SK-N-SH (cell line): ENCODE data around the gene ZNF22. TPM values are rescaled to one million over a fixed set of nuclear protein-coding genes. Genes with fewer than 3 reads are reported as not detected.

ENCODE experiments used
- CTCF ChIA-PET: fragments of 300-600, 350-600 bp; formaldehyde crosslinking; extraction: SDS; loops from one replicate; lab custom pipeline; 2021; lab: Yijun Ruan, JAX
- POLR2A ChIA-PET: fragments of 350-600 bp; sonication (Branson Sonifier 250); formaldehyde crosslinking; extraction: SDS; loops from one replicate; lab custom pipeline; 2020; ENCODE audit warnings: antibody characterized with exemption, inconsistent platforms; lab: Yijun Ruan, JAX
- DNase-seq: peaks from one replicate; pipeline ENCODE4 v3.0.0; 2012
- H2AFZ ChIP-seq: fragments of 200-600 bp; sonication (generic); 2 replicates; pipeline ENCODE4 v1.8.1; 2016; ENCODE audit warnings: antibody characterized with exemption, mild to moderate bottlenecking, low read depth
- H3F3A ChIP-seq: fragments of 200-600 bp; sonication (generic); replicated peaks from 2 replicates; pipeline ENCODE3; 2016; ENCODE audit warnings: antibody characterized with exemption, mild to moderate bottlenecking; ENCODE audit not compliant: insufficient read depth
- H3K27ac ChIP-seq, 2 experiments: fragments of 200-500 bp in 1 of 2; fragments of 200-600 bp in 1 of 2; sonication (Bioruptor generic) in 1 of 2; sonication (generic), shearing (Covaris generic) in 1 of 2; 2 replicates each; pipeline versions ENCODE4 v1.5.1 to v1.6.1; 2014 to 2016; ENCODE audit warnings: low read depth in 2 of 2, inconsistent platforms in 1 of 2, low read length in 1 of 2, mild to moderate bottlenecking in 1 of 2, mixed read lengths in 1 of 2
- H3K27me3 ChIP-seq: fragments of 200-600 bp; sonication (generic), shearing (Covaris generic); 2 replicates; pipeline ENCODE4 v1.6.1; 2016; ENCODE audit warnings: mixed run types; ENCODE audit not compliant: insufficient read depth
- H3K36me3 ChIP-seq, 2 experiments: fragments of 200-500 bp in 1 of 2; fragments of 200-600 bp in 1 of 2; sonication (Bioruptor generic) in 1 of 2; sonication (generic) in 1 of 2; replicated peaks in 1 of 2; 2 replicates each; pipeline versions ENCODE3 to v1.5.1; 2014 to 2016; ENCODE audit warnings: low read length in 1 of 2, mild to moderate bottlenecking in 1 of 2; ENCODE audit not compliant: insufficient read depth in 2 of 2, control insufficient read depth in 1 of 2
- H3K4me1 ChIP-seq, 2 experiments: fragments of 200-500 bp in 1 of 2; fragments of 200-600 bp in 1 of 2; sonication (Bioruptor generic) in 1 of 2; sonication (generic), shearing (Covaris generic) in 1 of 2; 2 replicates each; pipeline versions ENCODE4 v1.5.1 to v1.6.1; 2014 to 2016; ENCODE audit warnings: low read depth in 1 of 2, low read length in 1 of 2, mixed run types in 1 of 2; ENCODE audit not compliant: insufficient read depth in 2 of 2, control insufficient read depth in 1 of 2
- H3K4me2 ChIP-seq: fragments of 200-600 bp; sonication (generic), shearing (Covaris generic); 2 replicates; pipeline ENCODE4 v1.6.1; 2017; ENCODE audit warnings: mixed run types
- H3K4me3 ChIP-seq, 2 experiments: fragments of 200-500 bp in 1 of 2; fragments of 200-600 bp in 1 of 2; sonication (Bioruptor generic) in 1 of 2; sonication (generic), shearing (Covaris generic) in 1 of 2; 2 replicates each; pipeline versions ENCODE4 v1.5.1 to v1.8.1; 2014 to 2016; ENCODE audit warnings: low read depth in 2 of 2, inconsistent platforms in 1 of 2, low read length in 1 of 2, mild to moderate bottlenecking in 1 of 2, mixed read lengths in 1 of 2, moderate library complexity in 1 of 2
- H3K79me2 ChIP-seq: fragments of 200-600 bp; sonication (generic); 2 replicates; pipeline ENCODE4 v1.8.1; 2017; ENCODE audit warnings: mild to moderate bottlenecking; ENCODE audit not compliant: insufficient read depth
- H3K9ac ChIP-seq: fragments of 200-600 bp; sonication (generic); 2 replicates; pipeline ENCODE4 v1.6.1; 2017; ENCODE audit warnings: mixed run types
- H3K9me2 ChIP-seq: fragments of 200-600 bp; sonication (generic); 2 replicates; pipeline ENCODE4 v1.6.1; 2017; ENCODE audit warnings: mixed run types
- H3K9me3 ChIP-seq: fragments of 200-600 bp; sonication (generic); 2 replicates; pipeline ENCODE4 v1.6.1; 2017; ENCODE audit warnings: mixed run types, mild to moderate bottlenecking, moderate library complexity
- H4K20me1 ChIP-seq: fragments of 200-600 bp; sonication (generic); 2 replicates; pipeline ENCODE4 v1.6.1; 2017; ENCODE audit warnings: mild to moderate bottlenecking, mixed run types; ENCODE audit not compliant: insufficient read depth
- CTCF ChIP-seq: fragments of 200-600 bp; sonication (generic); IDR thresholded peaks from 2 replicates; pipeline ENCODE4 v1.6.1; 2017; ENCODE audit warnings: antibody characterized with exemption, mild to moderate bottlenecking, moderate library complexity
- EP300 ChIP-seq, 2 experiments: IDR thresholded peaks; 2 replicates each; pipeline versions ENCODE4 v1.4.0 to v1.6.1; 2012; ENCODE audit warnings: borderline replicate concordance in 1 of 2, low read depth in 1 of 2, low read length in 1 of 2
- EZH2phosphoT487 ChIP-seq: fragments of 200-600 bp; sonication (generic); IDR thresholded peaks from 2 replicates; pipeline ENCODE4 v1.6.1; 2017; ENCODE audit warnings: low read depth, mixed run types, mild to moderate bottlenecking, antibody characterized with exemption, moderate library complexity, borderline replicate concordance
- FOSL2 ChIP-seq: IDR thresholded peaks from 2 replicates; pipeline ENCODE4 v1.4.0; 2012; ENCODE audit warnings: low read depth, mild to moderate bottlenecking, moderate library complexity, borderline replicate concordance
- FOXJ3 ChIP-seq: sonication (generic); formaldehyde crosslinking; IDR thresholded peaks from 2 replicates; pipeline ENCODE4 v1.5.1; 2020; ENCODE audit warnings: mild to moderate bottlenecking, missing genetic modification reagents
- GABPA ChIP-seq: IDR thresholded peaks from 2 replicates; pipeline ENCODE4 v1.4.0; 2012; ENCODE audit warnings: low read depth, mild to moderate bottlenecking
- JUND ChIP-seq: IDR thresholded peaks from 2 replicates; pipeline ENCODE4 v1.4.0; 2012
- MEF2A ChIP-seq: IDR thresholded peaks from 2 replicates; pipeline ENCODE4 v1.4.0; 2012; ENCODE audit warnings: low read depth, borderline replicate concordance
- NFIC ChIP-seq: IDR thresholded peaks from 2 replicates; pipeline ENCODE4 v1.4.0; 2012; ENCODE audit warnings: borderline replicate concordance
- NRF1 ChIP-seq: IDR thresholded peaks from 2 replicates; pipeline ENCODE4 v1.6.1; 2012; ENCODE audit warnings: low read depth, mild to moderate bottlenecking, low read length
- POLR2AphosphoS5 ChIP-seq: IDR thresholded peaks from 2 replicates; pipeline ENCODE4 v1.6.1; 2012; ENCODE audit warnings: low read depth, low read length
- RAD21 ChIP-seq: IDR thresholded peaks from 2 replicates; pipeline ENCODE4 v1.6.1; 2012; ENCODE audit warnings: mild to moderate bottlenecking, low read length
- RCOR1 ChIP-seq: fragments of 150-350 bp; IDR thresholded peaks from 2 replicates; pipeline ENCODE4 v1.6.1; 2017; ENCODE audit warnings: antibody characterized with exemption, low read length
- REST ChIP-seq: IDR thresholded peaks from 2 replicates; pipeline ENCODE4 v1.6.1; 2012; ENCODE audit warnings: mild to moderate bottlenecking, low read depth, low read length, moderate library complexity
- RFX5 ChIP-seq: IDR thresholded peaks from 2 replicates; pipeline ENCODE4 v1.6.1; 2012; ENCODE audit warnings: mild to moderate bottlenecking, improper control_type of control experiment, low read length
- RXRA ChIP-seq: IDR thresholded peaks from 2 replicates; pipeline ENCODE4 v1.4.0; 2012; ENCODE audit warnings: low read depth, mild to moderate bottlenecking, borderline replicate concordance
- SIN3A ChIP-seq: IDR thresholded peaks from 2 replicates; pipeline ENCODE4 v1.6.1; 2012; ENCODE audit warnings: low read depth, mild to moderate bottlenecking, low read length, moderate library complexity, borderline replicate concordance
- SMC3 ChIP-seq: IDR thresholded peaks from 2 replicates; pipeline ENCODE4 v1.6.1; 2012; ENCODE audit warnings: low read depth, low read length, improper control_type of control experiment
- TCF12 ChIP-seq: IDR thresholded peaks from 2 replicates; pipeline ENCODE4 v1.4.0; 2012
- TEAD4 ChIP-seq: IDR thresholded peaks from 2 replicates; pipeline ENCODE4 v1.4.0; 2012; ENCODE audit warnings: mild to moderate bottlenecking, borderline replicate concordance; ENCODE audit not compliant: insufficient read depth
- YY1 ChIP-seq: IDR thresholded peaks from 2 replicates; pipeline ENCODE4 v1.4.0; 2012; ENCODE audit warnings: low read depth, mild to moderate bottlenecking
- ZBTB33 ChIP-seq: IDR thresholded peaks from 2 replicates; pipeline ENCODE4 v1.4.0; 2012; ENCODE audit warnings: low read depth, borderline replicate concordance
- WGBS: methylation state at CpG from one replicate; pipeline ENCODE4 v1.1.6; 2017; ENCODE audit warnings: low lambda C conversion rate; 5-methylcytosine and 5-hydroxymethylcytosine counted together
- polyA plus RNA-seq, 3 experiments: library from polyadenylated mRNA; depleted of rRNA; stranded (reverse); fragments of >200 nt; gene quantifications; 2 replicates each; pipeline ENCODE4 v1.2.3, GENCODE V29; 2012
- TF ChIP-seq, protein P1 (sequence below): IDR thresholded peaks from 2 replicates; pipeline ENCODE4 v1.4.0; 2012; ENCODE audit warnings: low read depth

Gene ZNF22
- polyA plus RNA-seq, 1 of the 3 experiments (the other 2 are of a cell fraction) = 10.2 TPM

DNA sequence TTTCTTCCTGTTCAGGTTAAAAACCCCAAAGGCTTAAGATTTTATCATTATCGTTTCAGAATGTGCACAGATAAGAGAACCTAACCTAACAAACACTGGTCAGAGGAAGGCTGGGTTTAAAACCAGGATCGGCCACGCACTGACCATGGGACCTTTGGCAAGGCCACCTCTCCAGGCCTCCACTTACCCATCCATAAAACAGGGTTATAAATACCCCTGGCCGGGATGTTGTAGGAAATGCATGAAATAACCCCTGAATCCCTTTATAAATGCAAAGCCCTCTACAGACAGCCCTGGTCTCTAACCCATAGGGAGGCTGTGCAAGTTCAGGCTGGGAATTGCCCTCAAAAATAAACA, 22.5 kb upstream of the ZNF22 start (continued):
- TF ChIP-seq REST (no peak), SIN3A (no peak), RAD21 (no peak), GABPA (no peak), TCF12 (no peak)
- TF ChIP-seq, all 33 proteins: peak for 0

- CTCF ChIA-PET = interaction anchor here (1.2 to 10.6 kb wide), 3 partner anchors 11 to 46 kb away, joined by 4 to 121 read pairs (median 5); no protein-coding TSS in a partner anchor
- 36% methylated on average over 9 of the region's 12 CpGs for WGBS
- TF ChIP-seq RXRA = peak; percentile 31; the same call in 1 of the 2 replicates
- TF ChIP-seq SMC3 = no peak
- TF ChIP-seq NRF1 = no peak
- TF ChIP-seq ZBTB33 = no peak
- TF ChIP-seq FOXJ3 = no peak
- no peak for TF ChIP-seq SIN3A
- peak; percentile 74 for TF ChIP-seq TCF12
- TF ChIP-seq, protein P1, sequence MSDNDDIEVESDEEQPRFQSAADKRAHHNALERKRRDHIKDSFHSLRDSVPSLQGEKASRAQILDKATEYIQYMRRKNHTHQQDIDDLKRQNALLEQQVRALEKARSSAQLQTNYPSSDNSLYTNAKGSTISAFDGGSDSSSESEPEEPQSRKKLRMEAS = no peak
- no peak for TF ChIP-seq RFX5
- no peak for TF ChIP-seq EZH2phosphoT487
- TF ChIP-seq JUND = peak; percentile 29; the same call in 1 of the 2 replicates
- TF ChIP-seq TEAD4 = no peak
- TF ChIP-seq POLR2AphosphoS5 = peak; percentile 98
- peak; percentile 28; the same call in 1 of the 2 replicates for TF ChIP-seq NFIC
- TF ChIP-seq EP300 (IDR thresholded peaks at IDR 0.05; ENCODE audit: borderline replicate concordance in 1 of 2, low read depth in 1 of 2, low read length in 1 of 2) = peak; percentile 7 to 34; a peak in 1 of 4 replicates
- TF ChIP-seq YY1 = no peak
- TF ChIP-seq FOSL2 = no peak
- TF ChIP-seq MEF2A = peak; percentile 99
- no peak for TF ChIP-seq RCOR1
- TF ChIP-seq CTCF = 0 out of 2 replicates have a peak, but pooled peaks have one; percentile 5
Measured at GRCh38 chr10:44978570-44979280, 22.0 kb upstream of the ZNF22 start, which contains the start of gene DEPP1. Gene DEPP1 (minus strand): TSS chr10:44978809. CDS start chr10:44978030, 779 bp downstream.

More at GRCh38 chr10:44978570-44979280, 22.0 kb upstream of the ZNF22 start, which contains the start of gene DEPP1:
- Histone ChIP-seq H3K27me3 (no peaks in the 10 kb centered on the region), H3F3A (peaks cover 20% of the 10 kb centered on the region), H3K4me2 (peak within 1 kb of the TSS; percentile 85), H3K9me2 (no peaks in the 10 kb centered on the region), H3K4me1 (peaks cover 38 to 65% of the 10 kb centered on the region in 2 experiments; a peak in 3 of 4 replicates), H3K36me3 (no peaks in the 10 kb centered on the region), H3K27ac (peak within 1 kb of the TSS; percentile 62 to 95), H3K9ac (peak within 1 kb of the TSS; percentile 68), H3K9me3 (no peaks in the 10 kb centered on the region), H4K20me1 (no peaks in the 10 kb centered on the region), H3K4me3 (peak within 1 kb of the TSS; percentile 41 to 61), H3K79me2 (peaks cover 8% of the 10 kb centered on the region), H2AFZ (peak within 1 kb of the TSS; percentile 4; the same call in 1 of the 2 replicates)
- peak; percentile 68 for DNase-seq
- POLR2A ChIA-PET = no interaction called here
